GM10248 (cell line): Measurements from ENCODE around the gene TMEM150B.

Experiments used
- CTCF ChIA-PET: fragments of 300-600 bp; sonication (Branson Sonifier 250); formaldehyde crosslinking; extraction: SDS; loops from one replicate; lab custom pipeline; 2021; ENCODE audit warnings: antibody characterized with exemption; lab: Yijun Ruan, JAX
- POLR2A ChIA-PET: fragments of 350-650 bp; sonication (Branson Sonifier 250); formaldehyde crosslinking; extraction: SDS; loops from one replicate; lab custom pipeline; 2020; ENCODE audit warnings: antibody characterized with exemption; lab: Yijun Ruan, JAX
- DNase-seq: peaks from one replicate; pipeline ENCODE4 v3.0.0; 2012; ENCODE audit errors: extremely low spot score
- TF ChIP-seq, protein P1 (sequence below): IDR thresholded peaks from 2 replicates; pipeline ENCODE4 v1.5.1; 2012; ENCODE audit warnings: mild to moderate bottlenecking, low read depth; ENCODE audit errors: extremely low read depth, missing control alignments, control extremely low read depth

The TMEM150B gene

DNA sequence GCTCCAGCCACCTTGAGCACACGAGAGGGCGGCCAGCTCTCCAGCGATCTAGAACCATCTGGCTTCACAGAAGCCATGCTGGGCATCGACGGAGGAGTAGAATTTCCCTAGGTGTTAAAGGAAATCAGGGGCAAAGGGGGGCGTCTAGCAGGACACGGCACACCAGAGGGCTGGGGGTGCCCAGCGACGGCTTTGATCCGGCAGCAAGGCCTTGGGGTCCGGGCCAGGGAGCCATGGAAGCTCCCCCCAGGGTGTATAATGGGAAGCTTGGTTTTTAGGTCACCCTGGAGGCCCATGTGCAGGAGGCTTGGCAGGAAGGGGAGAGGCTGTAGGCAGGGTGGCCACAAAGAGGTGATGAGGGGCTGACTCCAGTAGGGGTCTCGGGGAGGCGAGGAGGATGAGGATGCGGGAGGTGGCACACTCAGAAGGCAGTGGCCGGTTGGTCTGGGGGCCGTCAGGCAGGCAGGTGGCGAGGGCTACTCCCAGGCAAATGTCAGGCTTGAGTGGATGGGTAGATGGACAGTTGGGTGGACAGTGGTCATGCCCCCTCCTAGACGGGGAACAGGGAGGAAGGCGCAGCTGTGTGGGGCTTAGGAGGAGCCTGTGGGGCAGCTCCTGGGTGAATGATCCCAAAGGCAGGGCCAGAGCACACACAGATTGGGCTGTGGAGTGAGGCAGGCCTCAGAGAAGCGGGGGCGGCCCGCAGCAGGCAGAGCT is 20.1 kb upstream of the TMEM150B start:
- TF ChIP-seq, protein P1, sequence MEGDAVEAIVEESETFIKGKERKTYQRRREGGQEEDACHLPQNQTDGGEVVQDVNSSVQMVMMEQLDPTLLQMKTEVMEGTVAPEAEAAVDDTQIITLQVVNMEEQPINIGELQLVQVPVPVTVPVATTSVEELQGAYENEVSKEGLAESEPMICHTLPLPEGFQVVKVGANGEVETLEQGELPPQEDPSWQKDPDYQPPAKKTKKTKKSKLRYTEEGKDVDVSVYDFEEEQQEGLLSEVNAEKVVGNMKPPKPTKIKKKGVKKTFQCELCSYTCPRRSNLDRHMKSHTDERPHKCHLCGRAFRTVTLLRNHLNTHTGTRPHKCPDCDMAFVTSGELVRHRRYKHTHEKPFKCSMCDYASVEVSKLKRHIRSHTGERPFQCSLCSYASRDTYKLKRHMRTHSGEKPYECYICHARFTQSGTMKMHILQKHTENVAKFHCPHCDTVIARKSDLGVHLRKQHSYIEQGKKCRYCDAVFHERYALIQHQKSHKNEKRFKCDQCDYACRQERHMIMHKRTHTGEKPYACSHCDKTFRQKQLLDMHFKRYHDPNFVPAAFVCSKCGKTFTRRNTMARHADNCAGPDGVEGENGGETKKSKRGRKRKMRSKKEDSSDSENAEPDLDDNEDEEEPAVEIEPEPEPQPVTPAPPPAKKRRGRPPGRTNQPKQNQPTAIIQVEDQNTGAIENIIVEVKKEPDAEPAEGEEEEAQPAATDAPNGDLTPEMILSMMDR = no peak
- POLR2A ChIA-PET = no interaction called here
- DNase-seq = no peak
- CTCF ChIA-PET = interaction anchor here (1.0 kb wide), 1 partner anchor 44 kb away, joined by 3 read pairs; no protein-coding TSS in a partner anchor

DNA sequence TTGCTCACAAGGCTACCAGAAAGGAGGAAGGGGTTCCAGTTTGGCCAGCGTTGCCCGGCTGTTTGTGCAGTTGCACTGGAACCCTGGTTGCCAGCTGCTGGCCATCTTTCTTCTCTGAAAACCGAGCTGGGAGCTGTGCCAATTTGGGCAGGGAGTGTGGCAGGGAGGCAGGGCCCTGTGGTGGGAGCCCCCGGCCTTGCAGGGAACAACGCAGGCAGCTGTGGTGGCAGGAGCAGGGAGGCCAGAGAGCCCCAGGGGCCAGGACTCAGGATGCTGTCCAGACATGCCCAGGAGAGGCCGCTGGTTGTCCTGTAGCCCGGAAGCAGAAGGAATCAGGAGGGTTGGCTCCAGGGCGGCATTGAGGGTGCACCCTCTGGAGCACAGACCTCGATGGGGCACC is 19.3 kb upstream of the TMEM150B start:
- TF ChIP-seq, protein P1 = no peak
- ChIA-PET CTCF (interaction anchor here (1.0 kb wide), 1 partner anchor 43 kb away, joined by 3 read pairs; no protein-coding TSS in a partner anchor), POLR2A (no interaction called here)
- no peak for DNase-seq

DNA sequence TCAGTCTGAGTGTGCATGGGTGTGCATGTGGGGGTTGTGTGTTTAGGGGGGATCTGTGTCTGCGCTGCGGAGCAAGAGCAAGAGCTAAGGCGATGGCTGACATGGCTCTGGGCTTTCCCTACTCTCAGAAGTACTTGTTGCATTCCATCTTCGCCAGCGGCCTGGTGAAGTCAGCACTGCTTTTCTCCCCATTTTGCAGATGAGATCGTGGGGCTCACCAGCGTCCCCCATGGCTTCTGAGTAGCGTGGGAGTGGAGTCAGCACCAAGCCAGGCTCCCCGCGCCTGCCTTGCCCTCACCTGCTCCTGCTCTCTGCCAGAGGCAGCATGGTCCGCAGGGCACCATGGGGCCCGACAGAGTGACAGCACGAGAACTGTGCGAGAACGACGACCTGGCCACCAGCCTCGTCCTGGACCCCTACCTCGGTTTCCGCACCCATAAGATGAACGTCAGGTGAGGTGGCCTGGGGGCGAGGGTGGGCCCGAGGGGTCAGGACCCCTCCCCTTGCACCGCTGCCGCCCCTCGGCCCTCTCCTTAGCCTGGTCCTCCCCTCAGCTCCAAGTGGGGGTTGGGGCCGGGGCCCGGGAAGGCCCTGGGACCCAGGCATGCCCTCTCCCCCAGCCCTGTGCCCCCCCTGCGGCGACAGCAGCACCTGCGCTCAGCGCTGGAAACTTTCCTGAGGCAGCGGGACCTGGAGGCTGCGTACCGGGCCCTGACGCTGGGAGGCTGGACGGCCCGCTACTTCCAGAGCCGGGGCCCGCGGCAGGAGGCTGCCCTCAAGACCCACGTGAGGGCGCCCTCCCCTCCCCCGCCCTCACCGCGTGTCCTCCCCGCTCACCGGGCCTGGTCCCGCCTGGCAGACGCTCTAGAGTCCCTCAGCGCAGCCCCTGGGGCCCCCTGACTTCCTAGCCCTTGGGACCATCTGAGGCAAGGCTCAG is 16.7 kb upstream of the TMEM150B start:
- TF ChIP-seq, protein P1 = no peak
- ChIA-PET POLR2A (no interaction called here), CTCF (no interaction called here)
- DNase-seq = no peak

DNA sequence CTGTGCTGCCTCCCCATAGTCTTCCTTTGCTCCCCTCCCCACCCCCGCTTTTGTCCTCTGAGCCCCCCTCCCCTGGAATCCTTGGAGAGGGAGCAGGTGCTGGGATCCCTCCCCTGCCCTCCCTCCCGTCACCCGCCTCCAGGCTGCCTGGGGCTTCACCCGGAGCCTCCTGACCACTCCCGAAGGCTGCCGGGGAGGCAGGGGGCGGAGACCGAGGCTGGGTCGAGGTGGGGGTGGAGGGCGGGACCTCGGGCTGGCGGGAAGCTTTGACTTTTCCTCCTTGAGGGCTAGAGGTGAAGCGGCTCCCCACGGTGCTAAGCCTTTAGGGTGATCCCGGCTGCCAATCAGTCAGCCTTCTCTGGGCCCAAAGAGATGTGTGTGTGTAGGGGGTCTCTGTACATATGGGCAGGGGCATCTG is 16.0 kb upstream of the TMEM150B start:
- TF ChIP-seq, protein P1 = no peak
- POLR2A ChIA-PET = no interaction called here
- peak; percentile 91 for DNase-seq
- CTCF ChIA-PET = interaction anchor here (1.0 to 1.1 kb wide), 2 partner anchors 40 to 61 kb away, joined by 3 read pairs; no protein-coding TSS in a partner anchor

DNA sequence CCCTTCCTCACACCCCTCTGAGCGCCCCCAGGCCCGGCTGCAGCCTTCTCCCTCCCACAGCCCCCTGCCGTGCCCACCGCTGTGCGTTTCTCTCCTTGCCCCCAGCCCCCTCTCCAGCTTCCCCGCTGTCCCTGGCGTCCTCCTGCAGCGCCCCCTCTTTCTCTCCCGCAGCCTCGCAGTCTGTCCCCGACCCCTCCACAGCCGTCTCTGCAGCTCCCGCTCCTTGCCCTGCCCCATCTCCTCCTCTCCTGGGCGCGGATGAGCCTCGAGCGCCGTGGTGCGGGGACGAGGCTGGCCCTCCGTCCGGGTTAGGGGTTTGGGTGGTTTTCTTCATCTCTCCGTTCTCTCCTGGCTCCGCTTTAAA is 15.6 kb upstream of the TMEM150B start:
- POLR2A ChIA-PET = no interaction called here
- DNase-seq = no peak
- CTCF ChIA-PET = interaction anchor here (1.0 to 1.1 kb wide), 2 partner anchors 39 to 61 kb away, joined by 3 read pairs; no protein-coding TSS in a partner anchor

More for the DNA sequence above, 15.6 kb upstream of the TMEM150B start:
- TF ChIP-seq, protein P1 = peak; percentile 29
